ENCODE results near the gene RHOT2.

RHOT2 gene

GRCh38 chr16:647173-647902 is 20.6 kb upstream of the RHOT2 start:
- no peak for DNase-seq (ENCODE audit: low read depth in 3 of 3, low spot score in 1 of 3)

DNA sequence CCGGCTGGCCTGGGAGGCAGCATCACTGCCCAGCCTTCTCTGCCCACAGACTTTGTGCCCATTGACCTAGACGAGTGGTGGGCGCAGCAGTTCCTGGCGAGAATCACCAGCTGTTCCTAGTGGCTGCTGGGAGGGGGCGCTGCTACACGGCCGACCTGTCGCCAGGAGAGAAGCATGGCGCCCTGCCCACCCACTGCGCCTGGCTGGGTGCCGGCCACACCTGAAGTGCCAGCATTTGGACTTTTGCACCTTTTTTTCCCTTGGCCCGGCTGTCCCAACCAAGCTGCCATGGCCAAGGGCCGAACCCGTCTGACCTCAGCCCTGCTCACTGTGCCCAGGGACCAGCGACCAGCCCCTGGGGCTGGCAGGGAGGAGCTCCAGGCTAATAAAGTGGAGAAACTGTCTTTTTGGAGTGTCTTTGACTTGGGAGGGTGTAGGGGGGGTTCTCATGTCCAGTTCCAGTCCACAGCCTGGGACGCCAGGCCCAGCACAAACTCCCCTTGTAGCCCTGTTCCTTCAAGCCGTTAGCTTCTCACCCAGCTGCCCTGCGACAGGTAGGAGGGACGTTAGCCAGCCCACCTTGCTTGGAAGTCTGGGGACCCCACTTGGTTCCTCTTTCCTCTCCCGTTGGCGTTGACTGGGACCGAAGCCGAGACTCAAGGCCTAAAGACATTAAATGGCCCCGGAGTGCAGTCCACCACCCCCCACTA is 19.7 kb upstream of the RHOT2 start:
- DNase-seq (ENCODE audit: low read depth in 3 of 3, low spot score in 1 of 3): peak in 1 of 3 donors; percentile 37

- peak; percentile 78 to 86 (median 80) for DNase-seq (ENCODE audit: low read depth in 3 of 3, low spot score in 1 of 3)
Measured at GRCh38 chr16:648781-649589, 18.9 kb upstream of the RHOT2 start, which contains the start of gene WDR90. TSS of gene WDR90 (plus strand) at chr16:649365. CDS start at chr16:649417, 52 bp downstream.

DNA sequence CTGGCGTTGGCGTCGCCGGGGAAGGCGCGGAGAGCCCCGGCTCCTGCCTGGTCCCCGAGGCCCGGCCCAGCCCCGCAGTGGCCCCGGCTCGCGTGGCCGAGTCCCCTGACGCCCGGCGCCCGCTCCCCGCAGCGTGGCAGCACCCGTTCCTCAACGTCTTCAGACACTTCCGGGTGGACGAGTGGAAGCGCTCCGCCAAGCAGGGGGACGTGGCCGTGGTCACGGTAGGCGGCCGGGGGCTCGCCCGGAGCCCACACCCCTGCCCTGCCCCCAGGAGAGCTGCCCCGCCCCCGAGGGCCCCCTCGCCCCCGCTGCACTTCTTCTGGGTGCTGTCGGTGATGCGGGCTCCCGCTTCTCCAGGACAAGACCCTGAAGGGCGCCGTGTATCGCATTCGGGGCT is 18.3 kb upstream of the RHOT2 start:
- DNase-seq (ENCODE audit: low read depth in 3 of 3, low spot score in 1 of 3): no peak

GRCh38 chr16:651844-652243 is 16.1 kb upstream of the RHOT2 start:
- DNase-seq (ENCODE audit: low read depth in 3 of 3, low spot score in 1 of 3): no peak

- no peak for DNase-seq (ENCODE audit: low read depth in 3 of 3, low spot score in 1 of 3)
Measured at GRCh38 chr16:652454-653305, 15.3 kb upstream of the RHOT2 start.

DNA sequence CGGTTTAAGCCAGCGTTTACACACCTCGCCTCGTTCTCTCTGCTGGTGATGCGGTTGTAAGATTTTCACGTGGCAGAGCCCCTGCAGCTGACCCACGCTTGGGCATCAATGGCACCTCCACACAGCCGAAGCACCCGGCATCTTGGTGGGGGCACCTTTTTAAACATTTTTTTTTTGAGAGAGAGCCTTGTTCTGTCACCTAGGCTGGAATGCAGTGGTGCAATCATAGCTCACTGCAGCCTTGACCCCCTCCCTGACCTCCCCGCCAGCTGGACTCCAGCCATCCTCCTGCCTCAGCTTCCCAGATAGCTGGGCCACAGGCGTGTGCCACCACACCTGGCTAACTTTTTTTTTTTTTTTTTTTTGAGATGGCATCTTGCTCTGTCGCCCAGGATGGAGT is 13.9 kb upstream of the RHOT2 start:
- DNase-seq (ENCODE audit: low read depth in 3 of 3, low spot score in 1 of 3): no peak

GRCh38 chr16:657487-657886 is 10.4 kb upstream of the RHOT2 start:
- no peak for DNase-seq (ENCODE audit: low read depth in 3 of 3, low spot score in 1 of 3)

- DNase-seq (ENCODE audit: low read depth in 3 of 3, low spot score in 1 of 3): no peak
Measured at GRCh38 chr16:658679-659571, 9.0 kb upstream of the RHOT2 start.

- no peak for DNase-seq (ENCODE audit: low read depth in 3 of 3, low spot score in 1 of 3)
Measured at GRCh38 chr16:659618-660017, 8.3 kb upstream of the RHOT2 start.

DNA sequence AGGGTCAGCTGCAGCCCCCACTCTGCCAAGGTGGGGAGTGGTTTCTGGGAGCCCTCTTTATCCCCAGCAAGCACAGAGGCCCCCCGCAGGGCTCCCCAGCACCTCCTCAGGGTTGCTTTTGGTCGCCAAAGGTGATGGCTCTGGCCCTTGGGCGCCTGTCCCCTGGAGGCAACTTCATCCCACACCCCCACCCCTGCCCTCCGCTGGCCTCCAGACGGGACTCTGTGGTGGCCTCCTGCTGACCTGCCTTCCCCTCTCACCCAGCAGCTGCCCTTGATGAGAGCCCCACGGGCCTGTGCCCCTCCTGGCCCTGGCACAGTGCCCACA is 7.8 kb upstream of the RHOT2 start:
- no peak for DNase-seq (ENCODE audit: low read depth in 3 of 3, low spot score in 1 of 3)

DNA sequence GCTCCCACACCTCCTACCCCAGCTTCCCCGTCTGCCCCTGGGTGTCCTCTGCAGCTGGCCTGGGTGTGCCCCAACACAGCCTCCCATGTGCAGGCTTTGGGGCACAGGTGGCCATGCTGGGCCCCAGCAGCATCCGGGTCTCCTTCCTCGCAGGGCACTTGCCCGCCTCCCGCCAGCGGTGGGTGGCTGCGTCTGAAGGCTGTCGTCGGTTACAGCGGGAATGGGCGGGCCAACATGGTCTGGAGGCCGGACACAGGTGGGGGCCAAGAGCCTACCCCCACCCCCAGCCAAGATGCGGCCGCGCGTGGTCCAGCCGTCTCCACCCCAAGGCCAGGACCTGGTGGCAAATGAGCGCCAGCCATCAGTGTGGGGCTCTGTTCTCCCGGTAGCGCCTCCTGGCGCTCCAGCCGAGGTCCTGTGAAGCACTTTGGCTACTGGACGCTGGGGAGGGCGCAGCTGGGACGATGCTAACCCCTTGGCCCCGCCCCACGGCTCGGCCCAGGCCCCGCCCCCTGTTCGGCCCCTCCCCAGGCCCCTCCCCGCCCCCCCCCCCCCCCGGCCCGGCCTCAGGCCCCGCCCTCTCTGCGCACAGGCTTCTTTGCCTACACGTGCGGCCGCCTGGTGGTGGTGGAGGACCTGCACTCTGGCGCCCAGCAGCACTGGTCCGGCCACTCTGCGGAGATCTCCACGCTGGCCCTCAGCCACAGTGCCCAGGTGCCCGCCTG is 7.3 kb upstream of the RHOT2 start:
- peak in 2 of 3 donors; percentile 29 to 53 for DNase-seq (ENCODE audit: low read depth in 3 of 3, low spot score in 1 of 3)

DNA sequence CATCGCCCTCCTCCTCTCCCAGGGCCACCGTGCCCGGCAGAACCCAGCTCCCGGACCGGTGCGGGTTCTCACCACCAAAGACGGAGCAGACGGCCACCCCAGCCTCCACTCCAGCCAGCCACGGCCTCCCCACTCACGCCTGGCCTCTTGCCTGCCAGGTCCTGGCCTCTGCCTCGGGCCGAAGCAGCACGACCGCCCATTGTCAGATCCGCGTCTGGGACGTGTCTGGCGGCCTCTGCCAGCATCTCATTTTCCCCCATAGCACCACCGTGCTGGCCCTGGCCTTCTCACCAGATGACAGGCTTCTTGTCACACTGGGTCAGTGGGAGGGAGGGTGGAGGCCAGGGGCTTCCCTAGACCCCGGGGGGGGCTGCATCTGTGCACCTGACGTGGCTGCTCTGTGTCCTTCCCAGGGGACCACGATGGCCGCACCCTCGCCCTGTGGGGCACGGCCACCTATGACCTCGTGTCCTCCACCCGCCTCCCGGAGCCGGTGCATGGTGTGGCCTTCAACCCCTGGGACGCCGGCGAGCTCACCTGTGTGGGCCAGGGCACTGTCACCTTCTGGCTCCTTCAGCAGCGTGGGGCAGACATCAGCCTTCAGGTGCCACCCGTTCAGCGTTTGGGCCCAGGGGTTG is 6.6 kb upstream of the RHOT2 start:
- DNase-seq (ENCODE audit: low read depth in 3 of 3, low spot score in 1 of 3): no peak

- DNase-seq (ENCODE audit: low read depth in 3 of 3, low spot score in 1 of 3): no peak
Measured at GRCh38 chr16:662095-662494, 5.8 kb upstream of the RHOT2 start.

- DNase-seq (ENCODE audit: low read depth in 3 of 3, low spot score in 1 of 3): no peak
Measured at GRCh38 chr16:662597-662996, 5.3 kb upstream of the RHOT2 start.

- no peak for DNase-seq (ENCODE audit: low read depth in 3 of 3, low spot score in 1 of 3)
Measured at GRCh38 chr16:666572-666971, 1.4 kb upstream of the RHOT2 start.

- no peak for DNase-seq (ENCODE audit: low read depth in 3 of 3, low spot score in 1 of 3)
Measured at GRCh38 chr16:667113-667779, 686 bp upstream of the RHOT2 start.

DNA sequence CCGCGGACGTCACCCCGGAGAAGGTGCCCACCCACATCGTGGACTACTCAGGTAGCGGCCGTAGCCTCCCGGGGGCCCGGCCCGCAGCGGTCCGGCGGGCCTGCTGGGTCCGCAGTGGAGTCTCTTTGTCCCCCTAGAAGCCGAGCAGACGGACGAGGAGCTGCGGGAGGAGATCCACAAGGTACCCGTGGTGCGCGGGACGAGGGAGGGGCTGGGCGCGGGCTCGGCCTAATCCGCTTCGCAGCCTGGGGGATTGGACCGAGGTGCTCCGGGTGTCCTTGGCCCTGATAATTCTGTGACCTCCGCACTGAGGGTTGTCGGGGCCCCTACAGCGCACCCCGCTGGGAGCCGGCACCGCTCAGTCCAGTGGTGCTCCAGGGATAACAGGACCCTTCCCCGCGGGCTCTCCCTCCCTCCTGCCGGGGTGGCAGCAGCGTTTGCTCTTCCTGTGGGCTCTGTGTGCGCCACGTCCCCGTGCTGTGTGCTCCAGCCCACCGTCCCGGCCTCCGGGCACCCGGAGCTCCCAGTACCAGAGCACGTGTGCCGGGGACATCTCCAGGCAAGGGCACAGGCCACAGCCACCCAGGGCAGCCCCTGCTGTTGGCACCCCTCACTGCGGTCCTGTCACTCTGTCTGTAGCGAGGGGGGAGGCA is 713 bp downstream of the RHOT2 start:
- DNase-seq (ENCODE audit: low read depth in 3 of 3, low spot score in 1 of 3): no peak
